IMR-90 (cell line): ENCODE data around the gene NRXN2. TPM values are rescaled to one million over a fixed set of nuclear protein-coding genes. Genes with fewer than 3 reads are reported as not detected.

Experiments
- ATAC-seq: fragments of 200-7000 bp; cut with Tn5 transposase; 2 replicates; pipeline ENCODE4 v1.9.1; 2020; ENCODE audit warnings: low read depth, mild to moderate bottlenecking, moderate library complexity
- BruUV-seq: library from RNA; stranded (reverse); fragments of 400-500 nt; replicated peaks from 2 replicates; lab custom pipeline; 2021; lab: Mats Ljungman, UMichigan
- CTCF ChIA-PET: fragments of 300-600 bp; formaldehyde crosslinking; extraction: SDS; loops from one replicate; lab custom pipeline; 2021; ENCODE audit warnings: antibody characterized with exemption; lab: Yijun Ruan, JAX
- POLR2A ChIA-PET: fragments of 300-600 bp; sonication (Branson Sonifier 250); formaldehyde crosslinking; loops from one replicate; lab custom pipeline; 2022; ENCODE audit warnings: antibody characterized with exemption; ENCODE audit not compliant: unreplicated experiment; lab: Charles Lee
- DNase-seq: peaks from one replicate; pipeline ENCODE4 v3.0.0; 2013
- H2AFZ ChIP-seq: replicated peaks from 2 replicates; pipeline ENCODE3; 2013; ENCODE audit warnings: low read length, mild to moderate bottlenecking; ENCODE audit not compliant: poor library complexity
- H2AK5ac ChIP-seq: 2 replicates; pipeline ENCODE4 v1.6.1; 2013; ENCODE audit warnings: low read depth, low read length, inconsistent platforms
- H2AK9ac ChIP-seq: replicated peaks from 2 replicates; pipeline ENCODE3; 2013; ENCODE audit warnings: mild to moderate bottlenecking, low read depth, low read length, moderate library complexity; ENCODE audit not compliant: poor library complexity
- H2BK120ac ChIP-seq: 2 replicates; pipeline ENCODE4 v1.6.1; 2013; ENCODE audit warnings: low read depth, low read length, inconsistent platforms
- H2BK15ac ChIP-seq: 3 replicates; pipeline ENCODE4 v1.6.1; 2013; ENCODE audit warnings: low read depth, low read length, inconsistent platforms
- H2BK20ac ChIP-seq: 2 replicates; pipeline ENCODE4 v1.6.1; 2013; ENCODE audit warnings: low read depth, mild to moderate bottlenecking, inconsistent platforms, low read length, moderate library complexity
- H2BK5ac ChIP-seq: 2 replicates; pipeline ENCODE4 v1.6.1; 2013; ENCODE audit warnings: mild to moderate bottlenecking, low read depth, low read length, inconsistent platforms; ENCODE audit not compliant: poor library complexity, severe bottlenecking
- H3K14ac ChIP-seq: replicated peaks from 2 replicates; pipeline ENCODE4 v1.6.1; 2013; ENCODE audit warnings: low read depth, low read length, inconsistent platforms
- H3K18ac ChIP-seq: 2 replicates; pipeline ENCODE4 v1.6.1; 2013; ENCODE audit warnings: low read depth, low read length, control low read depth
- H3K23ac ChIP-seq: 2 replicates; pipeline ENCODE4 v1.6.1; 2013; ENCODE audit warnings: low read depth, low read length, inconsistent platforms
- H3K27ac ChIP-seq: 2 replicates; pipeline ENCODE4 v1.5.1; 2013; ENCODE audit warnings: mild to moderate bottlenecking, control low read depth, low read length; ENCODE audit not compliant: insufficient read depth
- H3K27me3 ChIP-seq: 2 replicates; pipeline ENCODE4 v1.6.1; 2013; ENCODE audit warnings: low read length; ENCODE audit not compliant: control insufficient read depth, insufficient read depth
- H3K36me3 ChIP-seq: 2 replicates; pipeline ENCODE4 v1.6.1; 2013; ENCODE audit warnings: low read length, mixed read lengths; ENCODE audit not compliant: control insufficient read depth, insufficient read depth
- H3K4ac ChIP-seq: 2 replicates; pipeline ENCODE4 v1.6.1; 2013; ENCODE audit warnings: low read depth, low read length, inconsistent platforms
- H3K4me1 ChIP-seq: 2 replicates; pipeline ENCODE4 v1.6.1; 2013; ENCODE audit warnings: low read length, mixed read lengths; ENCODE audit not compliant: control insufficient read depth, insufficient read depth
- H3K4me2 ChIP-seq: 2 replicates; pipeline ENCODE4 v1.6.1; 2013; ENCODE audit warnings: low read depth, mild to moderate bottlenecking, control low read depth, low read length, moderate library complexity
- H3K4me3 ChIP-seq: 2 replicates; pipeline ENCODE4 v1.5.1; 2013; ENCODE audit warnings: low read depth, mild to moderate bottlenecking, control low read depth, low read length, moderate library complexity; ENCODE audit not compliant: insufficient read depth
- H3K56ac ChIP-seq: 2 replicates; pipeline ENCODE4 v1.6.1; 2013; ENCODE audit warnings: low read length, inconsistent platforms; ENCODE audit not compliant: insufficient read depth; ENCODE audit errors: extremely low read depth
- H3K79me1 ChIP-seq, 2 experiments: 2 replicates each; pipeline ENCODE4 v1.6.1; 2013; ENCODE audit warnings: low read length in 2 of 2, inconsistent platforms in 1 of 2, low read depth in 1 of 2
- H3K9ac ChIP-seq: 2 replicates; pipeline ENCODE4 v1.6.1; 2013; ENCODE audit warnings: low read depth, low read length, control low read depth
- H3K9me1 ChIP-seq: 2 replicates; pipeline ENCODE4 v1.6.1; 2013; ENCODE audit warnings: low read length, inconsistent platforms; ENCODE audit not compliant: insufficient read depth
- H3K9me3 ChIP-seq: 2 replicates; pipeline ENCODE4 v1.6.1; 2013; ENCODE audit warnings: low read length; ENCODE audit not compliant: control insufficient read depth, insufficient read depth
- H4K20me1 ChIP-seq: 2 replicates; pipeline ENCODE4 v1.6.1; 2013; ENCODE audit warnings: low read length, inconsistent platforms; ENCODE audit not compliant: insufficient read depth
- H4K5ac ChIP-seq: 2 replicates; pipeline ENCODE4 v1.6.1; 2013; ENCODE audit warnings: mild to moderate bottlenecking, low read depth, low read length, control low read depth
- H4K8ac ChIP-seq, 2 experiments: 2 replicates each; pipeline ENCODE4 v1.6.1; 2013; ENCODE audit warnings: low read depth in 2 of 2, low read length in 2 of 2, control low read depth in 1 of 2, inconsistent platforms in 1 of 2
- H4K91ac ChIP-seq: 2 replicates; pipeline ENCODE4 v1.6.1; 2013; ENCODE audit warnings: low read depth, low read length, inconsistent platforms; ENCODE audit not compliant: insufficient read depth
- MAFK ChIP-seq: IDR thresholded peaks from 2 replicates; pipeline ENCODE4 v1.6.1; 2012; ENCODE audit warnings: low read depth, low read length, improper control_type of control experiment
- MAZ ChIP-seq: IDR thresholded peaks from 2 replicates; pipeline ENCODE4 v1.6.1; 2012; ENCODE audit warnings: low read depth, mild to moderate bottlenecking, low read length, improper control_type of control experiment, moderate library complexity, borderline replicate concordance
- RAD21 ChIP-seq: IDR thresholded peaks from 2 replicates; pipeline ENCODE4 v1.6.1; 2012; ENCODE audit warnings: low read length, improper control_type of control experiment
- RFX5 ChIP-seq: IDR thresholded peaks from 2 replicates; pipeline ENCODE4 v1.8.0; 2012; ENCODE audit warnings: low read depth, mild to moderate bottlenecking, low read length, moderate library complexity
- SMC3 ChIP-seq: fragments of 150-350 bp; IDR thresholded peaks from 2 replicates; pipeline ENCODE4 v1.6.1; 2016; ENCODE audit warnings: low read depth, mild to moderate bottlenecking, antibody characterized with exemption, low read length, moderate library complexity
- WGBS, 2 experiments: methylation state at CpG; one replicate each; pipeline versions ENCODE4 v1.1.5 to v1.1.7; 2013; ENCODE audit warnings: missing lambda C conversion rate in 2 of 2; ENCODE audit not compliant: insufficient read length in 1 of 2; ENCODE audit errors: extremely low coverage in 2 of 2; 5-methylcytosine and 5-hydroxymethylcytosine counted together
- dilution Hi-C: fragments of 300-500 bp; cut with HindIII; formaldehyde crosslinking; loops from one replicate; pipeline ENCODE4 v1.14.3; 2018; ENCODE audit warnings: low sequenced_read_pairs; ENCODE audit not compliant: unreplicated experiment
- in situ Hi-C: fragments of 300-500 bp; cut with MboI; formaldehyde crosslinking; loops from 3 replicates; pipeline ENCODE4 v1.14.3; 2019; ENCODE audit warnings: low sequenced_read_pairs, inconsistent platforms, mixed read lengths
- intact Hi-C: fragments of 100-400 bp; cut with micrococcal nuclease; formaldehyde crosslinking; loops from 2 replicates; pipeline ENCODE4 v1.10.0; 2022
- polyA plus RNA-seq, 3 experiments: library from polyadenylated mRNA; depleted of rRNA; stranded (reverse); fragments of >200 nt; gene quantifications; 2 replicates each; pipeline ENCODE4 v1.2.3, GENCODE V29; 2012; ENCODE audit warnings: low replicate concordance in 1 of 3
- total RNA-seq: library from RNA; depleted of rRNA; stranded (reverse); fragments of >200 nt; gene quantifications from 2 replicates; pipeline ENCODE4 v1.2.3, GENCODE V29; 2012
- TF ChIP-seq, protein P1 (sequence below): fragments of 150-350 bp; IDR thresholded peaks from 2 replicates; pipeline ENCODE4 v1.6.1; 2016; ENCODE audit warnings: low read depth, mild to moderate bottlenecking, low read length, moderate library complexity, borderline replicate concordance

Gene NRXN2
- total and polyA plus RNA-seq, 2 of the 4 experiments (the other 2 are of a cell fraction) = 0.18 to 0.22 TPM

DNA sequence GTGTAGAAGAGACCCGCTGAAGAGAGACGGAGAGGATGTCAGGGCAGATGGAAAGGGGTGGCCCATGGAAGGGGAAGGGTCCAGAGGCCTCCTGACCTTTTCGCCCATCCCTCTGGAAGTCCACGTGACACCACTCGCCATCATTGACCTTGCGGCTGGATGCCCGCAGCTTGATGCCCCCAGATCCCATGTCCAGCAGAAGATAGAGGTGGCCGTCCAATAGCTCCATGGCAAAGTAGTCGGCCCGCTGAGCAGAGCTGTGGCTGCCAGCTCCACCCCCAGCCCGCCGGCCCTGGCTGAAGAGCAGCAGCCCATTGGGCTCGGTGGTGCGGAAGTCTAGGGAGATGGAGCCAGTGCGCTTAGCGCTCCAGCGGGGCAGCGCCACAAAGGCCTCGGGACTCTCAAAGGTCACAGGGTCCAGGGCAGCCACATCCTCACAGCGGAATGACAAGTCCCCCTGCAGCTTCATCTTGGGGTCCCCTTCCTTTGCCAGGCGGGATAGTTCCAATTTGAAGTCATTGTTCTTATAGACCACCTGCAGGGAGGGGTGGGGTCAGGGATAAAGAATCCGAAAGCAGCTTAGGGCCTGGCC, 55.7 kb downstream of the NRXN2 start:
- intact Hi-C loops (no loop called here), dilution Hi-C loops (no loop called here), in situ Hi-C loops (no loop called here)
- no peak overlapping the region for H4K8ac ChIP-seq
- no peaks in the 10 kb centered on the region for H3K4me1 ChIP-seq
- no peak overlapping the region for H3K4ac ChIP-seq
- H3K79me1 ChIP-seq = no peaks in the 10 kb centered on the region
- no peak overlapping the region for H2AK5ac ChIP-seq
- H3K23ac ChIP-seq = no peak overlapping the region
- peaks cover 50% of the 10 kb centered on the region for H3K27me3 ChIP-seq
- H3K9me3 ChIP-seq = no peaks in the 10 kb centered on the region
- no peak overlapping the region for H2BK120ac ChIP-seq
- no peak overlapping the region for H4K91ac ChIP-seq
- no peak for ATAC-seq
- no peak overlapping the region for H2BK5ac ChIP-seq
- H3K14ac ChIP-seq = no peak overlapping the region
- WGBS, 2 experiments = 82% methylated on average over 12 of the region's 22 CpGs; no CpG with 5 or more reads in 1 of the 2 experiments
- no peak overlapping the region for H3K27ac ChIP-seq
- no peaks in the 10 kb centered on the region for H4K20me1 ChIP-seq
- no peaks in the 10 kb centered on the region for H3K9me1 ChIP-seq
- ChIA-PET POLR2A (no interaction called here), CTCF (interaction anchor here (1.5 kb wide), 1 partner anchor 21 kb away, joined by 5 read pairs; no protein-coding TSS in a partner anchor)
- BruUV-seq = no TSS peak
- H2BK15ac ChIP-seq = no peak overlapping the region
- H4K5ac ChIP-seq = no peak overlapping the region
- H3K36me3 ChIP-seq = no peaks in the 10 kb centered on the region
- no peak overlapping the region for H3K56ac ChIP-seq
- TF ChIP-seq RAD21 (no peak), MAZ (no peak), SMC3 (no peak), RFX5 (no peak), MAFK (no peak)
- TF ChIP-seq, protein P1, sequence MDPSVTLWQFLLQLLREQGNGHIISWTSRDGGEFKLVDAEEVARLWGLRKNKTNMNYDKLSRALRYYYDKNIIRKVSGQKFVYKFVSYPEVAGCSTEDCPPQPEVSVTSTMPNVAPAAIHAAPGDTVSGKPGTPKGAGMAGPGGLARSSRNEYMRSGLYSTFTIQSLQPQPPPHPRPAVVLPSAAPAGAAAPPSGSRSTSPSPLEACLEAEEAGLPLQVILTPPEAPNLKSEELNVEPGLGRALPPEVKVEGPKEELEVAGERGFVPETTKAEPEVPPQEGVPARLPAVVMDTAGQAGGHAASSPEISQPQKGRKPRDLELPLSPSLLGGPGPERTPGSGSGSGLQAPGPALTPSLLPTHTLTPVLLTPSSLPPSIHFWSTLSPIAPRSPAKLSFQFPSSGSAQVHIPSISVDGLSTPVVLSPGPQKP = no peak
- H3K9ac ChIP-seq = no peak overlapping the region
- H2AK9ac ChIP-seq = no peak overlapping the region
- no peak for DNase-seq
- H3K18ac ChIP-seq = no peak overlapping the region
- no peak overlapping the region for H2AFZ ChIP-seq
- H3K4me2 ChIP-seq = no peak overlapping the region
- H2BK20ac ChIP-seq = no peak overlapping the region
- H3K4me3 ChIP-seq = no peak overlapping the region
